HEK293 (cell line): ENCODE results near the gene CHEK2.

Source experiments
- BCL11B ChIP-seq: fragments of 450-650 bp; formaldehyde crosslinking; IDR thresholded peaks from 2 replicates; pipeline ENCODE4 v1.5.1; 2016; ENCODE audit warnings: low read depth, missing biosample characterization, missing genetic modification characterization
- EGR2 ChIP-seq: fragments of 450-650 bp; formaldehyde crosslinking; IDR thresholded peaks from 2 replicates; pipeline ENCODE4 v1.5.1; 2016; ENCODE audit warnings: low read depth, missing biosample characterization, missing genetic modification characterization
- FEZF1 ChIP-seq: fragments of 450-650 bp; formaldehyde crosslinking; IDR thresholded peaks from 2 replicates; pipeline ENCODE4 v1.5.1; 2016; ENCODE audit warnings: missing biosample characterization, missing genetic modification characterization
- HOXA7 ChIP-seq: sonication (generic); formaldehyde crosslinking; IDR thresholded peaks from 2 replicates; pipeline ENCODE4 v1.8.1; 2022; ENCODE audit warnings: missing genetic modification reagents, borderline replicate concordance
- KLF8 ChIP-seq: fragments of 450-650 bp; formaldehyde crosslinking; IDR thresholded peaks from 2 replicates; pipeline ENCODE4 v1.5.1; 2016; ENCODE audit warnings: missing biosample characterization, missing genetic modification characterization
- OVOL3 ChIP-seq: fragments of 450-650 bp; formaldehyde crosslinking; IDR thresholded peaks from 2 replicates; pipeline ENCODE4 v1.5.1; 2016; ENCODE audit warnings: missing biosample characterization, missing genetic modification characterization
- SCRT2 ChIP-seq: fragments of 450-650 bp; formaldehyde crosslinking; IDR thresholded peaks from 2 replicates; pipeline ENCODE4 v1.5.1; 2016; ENCODE audit warnings: missing biosample characterization, missing genetic modification characterization
- YY2 ChIP-seq: fragments of 450-650 bp; formaldehyde crosslinking; IDR thresholded peaks from 2 replicates; pipeline ENCODE4 v1.5.1; 2016; ENCODE audit warnings: missing biosample characterization, missing genetic modification characterization
- ZBTB48 ChIP-seq: fragments of 450-650 bp; formaldehyde crosslinking; IDR thresholded peaks from 2 replicates; pipeline ENCODE4 v1.5.1; 2016; ENCODE audit warnings: missing biosample characterization, missing genetic modification characterization
- ZBTB7A ChIP-seq: fragments of 450-650 bp; formaldehyde crosslinking; IDR thresholded peaks from 2 replicates; pipeline ENCODE4 v1.5.1; 2016; ENCODE audit warnings: low read depth, missing biosample characterization, missing genetic modification characterization
- ZEB2 ChIP-seq: fragments of 450-650 bp; formaldehyde crosslinking; IDR thresholded peaks from 2 replicates; pipeline ENCODE4 v1.5.1; 2016; ENCODE audit warnings: missing biosample characterization, missing genetic modification characterization
- ZNF10 ChIP-seq: fragments of 450-650 bp; formaldehyde crosslinking; IDR thresholded peaks from 2 replicates; pipeline ENCODE4 v1.5.1; 2017; ENCODE audit warnings: missing biosample characterization, missing genetic modification characterization
- ZNF112 ChIP-seq: fragments of 450-650 bp; formaldehyde crosslinking; IDR thresholded peaks from 2 replicates; pipeline ENCODE4 v1.5.0; 2017; ENCODE audit warnings: missing biosample characterization, missing genetic modification characterization
- ZNF155 ChIP-seq: fragments of 450-650 bp; formaldehyde crosslinking; IDR thresholded peaks from 2 replicates; pipeline ENCODE4 v1.5.1; 2016; ENCODE audit warnings: missing biosample characterization, missing genetic modification characterization
- ZNF157 ChIP-seq: fragments of 450-650 bp; formaldehyde crosslinking; IDR thresholded peaks from 2 replicates; pipeline ENCODE4 v1.5.1; 2016; ENCODE audit warnings: missing biosample characterization, missing genetic modification characterization
- ZNF184 ChIP-seq: fragments of 450-650 bp; IDR thresholded peaks from 2 replicates; pipeline ENCODE4 v1.5.1; 2018; ENCODE audit warnings: missing biosample characterization, mild to moderate bottlenecking, missing genetic modification characterization
- ZNF19 ChIP-seq: fragments of 450-650 bp; formaldehyde crosslinking; IDR thresholded peaks from 2 replicates; pipeline ENCODE4; 2016; ENCODE audit warnings: missing biosample characterization, missing genetic modification characterization, low read depth
- ZNF211 ChIP-seq: fragments of 450-650 bp; formaldehyde crosslinking; IDR thresholded peaks from 2 replicates; pipeline ENCODE4 v1.5.1; 2016; ENCODE audit warnings: low read depth, missing biosample characterization, missing genetic modification characterization
- ZNF239 ChIP-seq: fragments of 450-650 bp; formaldehyde crosslinking; IDR thresholded peaks from 2 replicates; pipeline ENCODE4 v1.5.1; 2016; ENCODE audit warnings: missing biosample characterization, missing genetic modification characterization
- ZNF274 ChIP-seq, 2 experiments: fragments of 200-500 bp in 1 of 2; fragments of 450-650 bp in 1 of 2; sonication (Bioruptor generic) in 1 of 2; formaldehyde crosslinking in 1 of 2; IDR thresholded peaks; 2 replicates each; pipeline versions ENCODE4 v1.5.1 to v1.6.1; 2014 to 2016; ENCODE audit warnings: borderline replicate concordance in 1 of 2, inconsistent platforms in 1 of 2, low read length in 1 of 2, missing biosample characterization in 1 of 2, missing genetic modification characterization in 1 of 2
- ZNF311 ChIP-seq: fragments of 450-650 bp; formaldehyde crosslinking; IDR thresholded peaks from 2 replicates; pipeline ENCODE4 v1.5.1; 2017; ENCODE audit warnings: missing biosample characterization, missing genetic modification characterization, borderline replicate concordance
- ZNF324 ChIP-seq: fragments of 450-650 bp; formaldehyde crosslinking; IDR thresholded peaks from 2 replicates; pipeline ENCODE4 v1.5.1; 2016; ENCODE audit warnings: missing biosample characterization, missing genetic modification characterization
- ZNF37A ChIP-seq: fragments of 450-650 bp; IDR thresholded peaks from 2 replicates; pipeline ENCODE4 v1.5.1; 2018; ENCODE audit warnings: missing biosample characterization, missing genetic modification characterization
- ZNF391 ChIP-seq: fragments of 450-650 bp; formaldehyde crosslinking; IDR thresholded peaks from 2 replicates; pipeline ENCODE4 v1.5.1; 2016; ENCODE audit warnings: low read depth, missing biosample characterization, missing genetic modification characterization, borderline replicate concordance
- ZNF433 ChIP-seq: fragments of 450-650 bp; formaldehyde crosslinking; IDR thresholded peaks from 2 replicates; pipeline ENCODE4 v1.5.1; 2016; ENCODE audit warnings: missing biosample characterization, missing genetic modification characterization, low read depth
- ZNF571 ChIP-seq: fragments of 450-650 bp; formaldehyde crosslinking; IDR thresholded peaks from 2 replicates; pipeline ENCODE4 v1.5.0; 2017; ENCODE audit warnings: missing biosample characterization, missing genetic modification characterization
- ZNF600 ChIP-seq: fragments of 450-650 bp; formaldehyde crosslinking; IDR thresholded peaks from 2 replicates; pipeline ENCODE4 v1.5.1; 2016; ENCODE audit warnings: missing biosample characterization, missing genetic modification characterization
- ZNF621 ChIP-seq: fragments of 450-650 bp; formaldehyde crosslinking; IDR thresholded peaks from 2 replicates; pipeline ENCODE4 v1.5.1; 2017; ENCODE audit warnings: missing biosample characterization, missing genetic modification characterization
- ZNF629 ChIP-seq: fragments of 450-650 bp; formaldehyde crosslinking; IDR thresholded peaks from 2 replicates; pipeline ENCODE4 v1.5.1; 2017; ENCODE audit warnings: missing biosample characterization, missing genetic modification characterization
- ZNF664 ChIP-seq: fragments of 450-650 bp; formaldehyde crosslinking; IDR thresholded peaks from 2 replicates; pipeline ENCODE4 v1.5.1; 2016; ENCODE audit warnings: missing biosample characterization, missing genetic modification characterization
- ZNF785 ChIP-seq: fragments of 450-650 bp; formaldehyde crosslinking; IDR thresholded peaks from 2 replicates; pipeline ENCODE4 v1.5.1; 2016; ENCODE audit warnings: missing biosample characterization, missing genetic modification characterization
- TF ChIP-seq, protein P1 (sequence below): fragments of 450-650 bp; formaldehyde crosslinking; IDR thresholded peaks from 2 replicates; pipeline ENCODE4 v1.5.1; 2016; ENCODE audit warnings: missing biosample characterization, missing genetic modification characterization
- TF ChIP-seq, protein P2 (sequence below): sonication (generic); formaldehyde crosslinking; IDR thresholded peaks from 2 replicates; pipeline ENCODE4 v1.8.1; 2022; ENCODE audit warnings: mild to moderate bottlenecking, moderate library complexity, missing genetic modification reagents
- TF ChIP-seq, protein P3 (sequence below): fragments of 450-650 bp; formaldehyde crosslinking; IDR thresholded peaks from 2 replicates; pipeline ENCODE4 v1.5.1; 2016; ENCODE audit warnings: missing biosample characterization, missing genetic modification characterization
- TF ChIP-seq, protein P4 (sequence below): fragments of 450-650 bp; formaldehyde crosslinking; IDR thresholded peaks from 2 replicates; pipeline ENCODE4 v1.5.1; 2016; ENCODE audit warnings: missing biosample characterization, missing genetic modification characterization
- TF ChIP-seq, protein P5 (sequence below): fragments of 450-650 bp; formaldehyde crosslinking; IDR thresholded peaks from 2 replicates; pipeline ENCODE4 v1.5.1; 2017; ENCODE audit warnings: missing biosample characterization, missing genetic modification characterization

Gene CHEK2

DNA sequence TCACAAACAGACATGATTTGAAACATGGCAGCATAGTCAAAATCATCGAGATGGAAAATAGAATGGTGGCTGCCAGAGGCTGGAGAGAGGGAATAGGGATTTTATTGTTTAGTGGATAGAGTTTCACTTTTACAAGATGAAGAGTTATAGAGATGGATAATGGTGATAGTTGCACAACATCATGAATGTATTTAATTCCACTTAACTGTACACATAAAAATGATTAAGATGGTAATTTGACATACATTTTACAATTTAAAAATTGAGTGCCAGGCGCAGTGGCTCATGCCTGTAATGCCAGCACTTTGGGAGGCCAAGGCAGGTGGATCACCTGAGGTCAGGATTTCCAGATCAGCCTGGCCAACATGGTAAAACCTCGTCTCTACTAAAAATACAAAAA, 83.2 kb downstream of the CHEK2 start (continued):
- TF ChIP-seq HOXA7 (CRISPR knock-in tag) (no peak), ZBTB7A (tag by site-specific recombination) (no peak), FEZF1 (tag by site-specific recombination) (0 out of 2 replicates have a peak, but pooled peaks have one; percentile 24), ZNF391 (tag by site-specific recombination) (no peak), ZNF112 (tag by site-specific recombination) (no peak), ZNF157 (no peak), BCL11B (tag by site-specific recombination) (0 out of 2 replicates have a peak, but pooled peaks have one; percentile 57), ZNF629 (tag by site-specific recombination) (no peak), ZNF600 (tag by site-specific recombination) (no peak), ZNF324 (tag by site-specific recombination) (no peak), ZNF785 (no peak), EGR2 (tag by site-specific recombination) (no peak), ZNF571 (tag by site-specific recombination) (no peak), ZEB2 (peak; percentile 48; the same call in 1 of the 2 replicates), YY2 (tag by site-specific recombination) (no peak), ZNF184 (no peak), KLF8 (tag by site-specific recombination) (no peak), ZNF433 (tag by site-specific recombination) (no peak), ZNF664 (tag by site-specific recombination) (no peak), ZNF10 (tag by site-specific recombination) (no peak), SCRT2 (tag by site-specific recombination) (no peak), ZNF211 (tag by site-specific recombination) (no peak), ZNF155 (tag by site-specific recombination) (no peak), ZBTB48 (tag by site-specific recombination) (no peak), ZNF621 (tag by site-specific recombination) (no peak), ZNF19 (no peak), ZNF311 (tag by site-specific recombination) (no peak), OVOL3 (peak; percentile 73; the same call in 1 of the 2 replicates), ZNF239 (no peak), ZNF274 (IDR thresholded peaks at IDR 0.05; ENCODE audit: low read length) (no peak), ZNF274 (tag by site-specific recombination; IDR thresholded peaks at IDR 0.05; ENCODE audit: borderline replicate concordance) (no peak), ZNF37A (tag by site-specific recombination) (no peak)
- TF ChIP-seq, protein P1, sequence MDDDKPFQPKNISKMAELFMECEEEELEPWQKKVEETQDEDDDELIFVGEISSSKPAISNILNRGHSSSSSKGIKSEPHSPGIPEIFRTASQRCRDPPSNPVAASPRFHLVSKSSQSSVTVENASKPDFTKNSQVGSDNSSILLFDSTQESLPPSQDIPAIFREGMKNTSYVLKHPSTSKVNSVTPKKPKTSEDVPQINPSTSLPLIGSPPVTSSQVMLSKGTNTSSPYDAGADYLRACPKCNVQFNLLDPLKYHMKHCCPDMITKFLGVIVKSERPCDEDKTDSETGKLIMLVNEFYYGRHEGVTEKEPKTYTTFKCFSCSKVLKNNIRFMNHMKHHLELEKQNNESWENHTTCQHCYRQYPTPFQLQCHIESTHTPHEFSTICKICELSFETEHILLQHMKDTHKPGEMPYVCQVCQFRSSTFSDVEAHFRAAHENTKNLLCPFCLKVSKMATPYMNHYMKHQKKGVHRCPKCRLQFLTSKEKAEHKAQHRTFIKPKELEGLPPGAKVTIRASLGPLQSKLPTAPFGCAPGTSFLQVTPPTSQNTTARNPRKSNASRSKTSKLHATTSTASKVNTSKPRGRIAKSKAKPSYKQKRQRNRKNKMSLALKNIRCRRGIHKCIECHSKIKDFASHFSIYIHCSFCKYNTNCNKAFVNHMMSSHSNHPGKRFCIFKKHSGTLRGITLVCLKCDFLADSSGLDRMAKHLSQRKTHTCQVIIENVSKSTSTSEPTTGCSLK (tag by site-specific recombination), result no peak
- TF ChIP-seq, protein P2, sequence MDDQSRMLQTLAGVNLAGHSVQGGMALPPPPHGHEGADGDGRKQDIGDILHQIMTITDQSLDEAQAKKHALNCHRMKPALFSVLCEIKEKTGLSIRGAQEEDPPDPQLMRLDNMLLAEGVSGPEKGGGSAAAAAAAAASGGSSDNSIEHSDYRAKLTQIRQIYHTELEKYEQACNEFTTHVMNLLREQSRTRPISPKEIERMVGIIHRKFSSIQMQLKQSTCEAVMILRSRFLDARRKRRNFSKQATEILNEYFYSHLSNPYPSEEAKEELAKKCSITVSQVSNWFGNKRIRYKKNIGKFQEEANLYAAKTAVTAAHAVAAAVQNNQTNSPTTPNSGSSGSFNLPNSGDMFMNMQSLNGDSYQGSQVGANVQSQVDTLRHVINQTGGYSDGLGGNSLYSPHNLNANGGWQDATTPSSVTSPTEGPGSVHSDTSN (CRISPR knock-in tag), result no peak
- TF ChIP-seq, protein P3, sequence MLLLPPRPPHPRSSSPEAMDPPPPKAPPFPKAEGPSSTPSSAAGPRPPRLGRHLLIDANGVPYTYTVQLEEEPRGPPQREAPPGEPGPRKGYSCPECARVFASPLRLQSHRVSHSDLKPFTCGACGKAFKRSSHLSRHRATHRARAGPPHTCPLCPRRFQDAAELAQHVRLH (tag by site-specific recombination), result peak; percentile 58; the same call in 1 of the 2 replicates
- TF ChIP-seq, protein P4, sequence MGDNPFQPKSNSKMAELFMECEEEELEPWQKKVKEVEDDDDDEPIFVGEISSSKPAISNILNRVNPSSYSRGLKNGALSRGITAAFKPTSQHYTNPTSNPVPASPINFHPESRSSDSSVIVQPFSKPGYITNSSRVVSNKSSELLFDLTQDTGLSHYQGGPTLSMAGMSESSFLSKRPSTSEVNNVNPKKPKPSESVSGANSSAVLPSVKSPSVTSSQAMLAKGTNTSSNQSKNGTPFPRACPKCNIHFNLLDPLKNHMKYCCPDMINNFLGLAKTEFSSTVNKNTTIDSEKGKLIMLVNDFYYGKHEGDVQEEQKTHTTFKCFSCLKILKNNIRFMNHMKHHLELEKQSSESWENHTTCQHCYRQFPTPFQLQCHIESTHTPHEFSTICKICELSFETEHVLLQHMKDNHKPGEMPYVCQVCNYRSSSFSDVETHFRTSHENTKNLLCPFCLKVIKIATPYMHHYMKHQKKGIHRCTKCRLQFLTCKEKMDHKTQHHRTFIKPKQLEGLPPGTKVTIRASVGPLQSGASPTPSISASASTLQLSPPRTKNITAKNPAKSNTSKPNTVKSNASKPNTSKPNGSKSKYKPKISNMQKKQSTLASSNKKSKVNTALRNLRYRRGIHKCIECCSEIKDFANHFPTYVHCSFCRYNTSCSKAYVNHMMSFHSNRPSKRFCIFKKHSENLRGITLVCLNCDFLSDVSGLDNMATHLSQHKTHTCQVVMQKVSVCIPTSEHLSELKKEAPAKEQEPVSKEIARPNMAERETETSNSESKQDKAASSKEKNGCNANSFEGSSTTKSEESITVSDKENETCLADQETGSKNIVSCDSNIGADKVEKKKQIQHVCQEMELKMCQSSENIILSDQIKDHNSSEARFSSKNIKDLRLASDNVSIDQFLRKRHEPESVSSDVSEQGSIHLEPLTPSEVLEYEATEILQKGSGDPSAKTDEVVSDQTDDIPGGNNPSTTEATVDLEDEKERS (tag by site-specific recombination), result no peak
- TF ChIP-seq, protein P5, sequence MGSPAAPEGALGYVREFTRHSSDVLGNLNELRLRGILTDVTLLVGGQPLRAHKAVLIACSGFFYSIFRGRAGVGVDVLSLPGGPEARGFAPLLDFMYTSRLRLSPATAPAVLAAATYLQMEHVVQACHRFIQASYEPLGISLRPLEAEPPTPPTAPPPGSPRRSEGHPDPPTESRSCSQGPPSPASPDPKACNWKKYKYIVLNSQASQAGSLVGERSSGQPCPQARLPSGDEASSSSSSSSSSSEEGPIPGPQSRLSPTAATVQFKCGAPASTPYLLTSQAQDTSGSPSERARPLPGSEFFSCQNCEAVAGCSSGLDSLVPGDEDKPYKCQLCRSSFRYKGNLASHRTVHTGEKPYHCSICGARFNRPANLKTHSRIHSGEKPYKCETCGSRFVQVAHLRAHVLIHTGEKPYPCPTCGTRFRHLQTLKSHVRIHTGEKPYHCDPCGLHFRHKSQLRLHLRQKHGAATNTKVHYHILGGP (tag by site-specific recombination), result no peak
